ENCODE results near the gene CD82. TPM values are rescaled to one million over a fixed set of nuclear protein-coding genes. Genes with fewer than 3 reads are reported as not detected.
"Not testable (repeated sequence)": the region's sequence is repeated elsewhere in the genome, so short reads cannot be mapped to it uniquely, and the experiment has no call there.

The CD82 gene
- total and polyA plus RNA-seq, 2 donors (not counting 1 experiment from before 2014, with no cell fraction given) = 192 to 438 TPM

GRCh38 chr11:44643217-44643616 lies 77.8 kb downstream of the CD82 start:
- intact Hi-C loops (cut with micrococcal nuclease) = no loop called here
- H3K27me3 ChIP-seq (replicated peaks in 1 of 4; ENCODE audit: control extremely low read depth in 1 of 4, control insufficient read depth in 3 of 4, insufficient read depth in 4 of 4, low read length in 3 of 4) = no peaks in the 10 kb centered on the region
- H3K36me3 ChIP-seq (replicated peaks in 1 of 2; ENCODE audit: control extremely low read depth in 1 of 2, control insufficient read depth in 1 of 2, extremely low read depth in 1 of 2, insufficient read depth in 2 of 2, low read length in 1 of 2) = no peaks in the 10 kb centered on the region
- no peak overlapping the region for H2AFZ ChIP-seq (ENCODE audit: insufficient read depth, low read depth, low read length, poor library complexity, severe bottlenecking)
- POLR2A ChIA-PET = interaction anchor here (1.3 kb wide), 1 partner anchor 32 kb away, joined by 3 read pairs; no protein-coding TSS in a partner anchor
- no peak overlapping the region for H3K4me3 ChIP-seq (ENCODE audit: control extremely low read depth in 1 of 5, extremely low read depth in 1 of 5, insufficient read depth in 1 of 5, low read depth in 2 of 5, low read length in 4 of 5)
- H3K79me2 ChIP-seq (ENCODE audit: control insufficient read depth, insufficient read depth, low read length) = no peaks in the 10 kb centered on the region
- no peak overlapping the region for H3K4me2 ChIP-seq (replicated peaks; ENCODE audit: low read depth, low read length, poor library complexity, severe bottlenecking)
- WGBS (ENCODE audit: insufficient coverage) = no CpG with 5 or more reads among the region's 1 CpG
- no peak for ATAC-seq (ENCODE audit: low read depth)
- no peaks in the 10 kb centered on the region for H3K4me1 ChIP-seq (ENCODE audit: control insufficient read depth in 2 of 2, insufficient read depth in 2 of 2, low read length in 2 of 2)
- Mint-ChIP-seq H3K4me1 (peaks cover 5% of the 10 kb centered on the region), H3K27ac (no peak overlapping the region), H3K4me3 (no peak overlapping the region), H3K27me3 (peaks cover 21% of the 10 kb centered on the region), H3K9me3 (ENCODE audit: insufficient read depth) (peaks cover 16% of the 10 kb centered on the region)
- H3K9ac ChIP-seq (ENCODE audit: low read length) = no peak overlapping the region
- DNase-seq = no peak
- H3K9me3 ChIP-seq (ENCODE audit: control extremely low read depth in 1 of 3, control insufficient read depth in 2 of 3, insufficient read depth in 1 of 3, low read length in 2 of 3) = peaks cover 0 to 26% (median 12%) of the 10 kb centered on the region in 3 donors
- TF ChIP-seq, protein P1, sequence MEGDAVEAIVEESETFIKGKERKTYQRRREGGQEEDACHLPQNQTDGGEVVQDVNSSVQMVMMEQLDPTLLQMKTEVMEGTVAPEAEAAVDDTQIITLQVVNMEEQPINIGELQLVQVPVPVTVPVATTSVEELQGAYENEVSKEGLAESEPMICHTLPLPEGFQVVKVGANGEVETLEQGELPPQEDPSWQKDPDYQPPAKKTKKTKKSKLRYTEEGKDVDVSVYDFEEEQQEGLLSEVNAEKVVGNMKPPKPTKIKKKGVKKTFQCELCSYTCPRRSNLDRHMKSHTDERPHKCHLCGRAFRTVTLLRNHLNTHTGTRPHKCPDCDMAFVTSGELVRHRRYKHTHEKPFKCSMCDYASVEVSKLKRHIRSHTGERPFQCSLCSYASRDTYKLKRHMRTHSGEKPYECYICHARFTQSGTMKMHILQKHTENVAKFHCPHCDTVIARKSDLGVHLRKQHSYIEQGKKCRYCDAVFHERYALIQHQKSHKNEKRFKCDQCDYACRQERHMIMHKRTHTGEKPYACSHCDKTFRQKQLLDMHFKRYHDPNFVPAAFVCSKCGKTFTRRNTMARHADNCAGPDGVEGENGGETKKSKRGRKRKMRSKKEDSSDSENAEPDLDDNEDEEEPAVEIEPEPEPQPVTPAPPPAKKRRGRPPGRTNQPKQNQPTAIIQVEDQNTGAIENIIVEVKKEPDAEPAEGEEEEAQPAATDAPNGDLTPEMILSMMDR (IDR thresholded peaks at IDR 0.05) = no peak
- no peak for TF ChIP-seq EZH2 (IDR thresholded peaks at IDR 0.05; ENCODE audit: borderline replicate concordance, insufficient read depth, low read depth, low read length, poor library complexity, severe bottlenecking)
- no peaks in the 10 kb centered on the region for H4K20me1 ChIP-seq (ENCODE audit: control insufficient read depth, insufficient read depth, low read length, poor library complexity, severe bottlenecking)
- CTCF ChIA-PET = no interaction called here
- no peak overlapping the region for H3K27ac ChIP-seq (ENCODE audit: low read length in 2 of 2)

DNA sequence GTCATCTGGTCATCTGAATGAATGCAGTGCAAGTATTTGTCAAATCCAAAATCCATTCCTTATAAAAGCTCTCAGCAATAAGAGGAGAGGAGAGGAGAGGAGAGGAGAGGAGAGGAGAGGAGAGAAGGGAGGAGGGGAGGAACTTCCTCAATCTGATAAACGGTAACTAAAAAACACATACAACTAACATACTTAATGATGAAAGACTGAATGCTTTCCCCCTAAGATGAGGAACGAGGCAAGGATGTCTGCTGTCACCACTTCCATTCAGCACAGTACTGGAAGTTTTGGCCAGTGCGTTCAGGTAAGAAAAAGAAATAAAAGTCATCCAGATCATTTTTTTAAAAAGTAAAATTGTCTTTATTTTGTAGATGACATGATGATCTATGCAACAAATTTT lies 80.4 kb downstream of the CD82 start:
- Histone ChIP-seq H3K9ac (ENCODE audit: low read length) (no peak overlapping the region), H3K36me3 (replicated peaks in 1 of 2; ENCODE audit: control extremely low read depth in 1 of 2, control insufficient read depth in 1 of 2, extremely low read depth in 1 of 2, insufficient read depth in 2 of 2, low read length in 1 of 2) (no peaks in the 10 kb centered on the region), H3K79me2 (ENCODE audit: control insufficient read depth, insufficient read depth, low read length) (no peaks in the 10 kb centered on the region), H3K9me3 (ENCODE audit: control extremely low read depth in 1 of 3, control insufficient read depth in 2 of 3, insufficient read depth in 1 of 3, low read length in 2 of 3) (peaks cover 0 to 26% (median 12%) of the 10 kb centered on the region in 3 donors), H2AFZ (ENCODE audit: insufficient read depth, low read depth, low read length, poor library complexity, severe bottlenecking) (no peak overlapping the region), H3K4me1 (ENCODE audit: control insufficient read depth in 2 of 2, insufficient read depth in 2 of 2, low read length in 2 of 2) (no peaks in the 10 kb centered on the region), H3K4me2 (replicated peaks; ENCODE audit: low read depth, low read length, poor library complexity, severe bottlenecking) (no peak overlapping the region), H3K27ac (ENCODE audit: low read length in 2 of 2) (no peak overlapping the region), H3K4me3 (ENCODE audit: control extremely low read depth in 1 of 5, extremely low read depth in 1 of 5, insufficient read depth in 1 of 5, low read depth in 2 of 5, low read length in 4 of 5) (no peak overlapping the region), H4K20me1 (ENCODE audit: control insufficient read depth, insufficient read depth, low read length, poor library complexity, severe bottlenecking) (no peaks in the 10 kb centered on the region), H3K27me3 (replicated peaks in 1 of 4; ENCODE audit: control extremely low read depth in 1 of 4, control insufficient read depth in 3 of 4, insufficient read depth in 4 of 4, low read length in 3 of 4) (no peaks in the 10 kb centered on the region)
- Mint-ChIP-seq H3K4me1 (peaks cover 5% of the 10 kb centered on the region), H3K9me3 (ENCODE audit: insufficient read depth) (peaks cover 16% of the 10 kb centered on the region), H3K27ac (no peak overlapping the region), H3K4me3 (no peak overlapping the region), H3K27me3 (peaks cover 33% of the 10 kb centered on the region)
- POLR2A ChIA-PET = no interaction called here
- CTCF ChIA-PET = interaction anchor here (0.7 kb wide), 1 partner anchor 550 kb away, joined by 4 read pairs; the partner anchor contains the start of gene EXT2
- ATAC-seq (ENCODE audit: low read depth) = no peak
- no peak for TF ChIP-seq EZH2 (IDR thresholded peaks at IDR 0.05; ENCODE audit: borderline replicate concordance, insufficient read depth, low read depth, low read length, poor library complexity, severe bottlenecking)
- TF ChIP-seq, protein P1 (IDR thresholded peaks at IDR 0.05) = no peak
- intact Hi-C loops (cut with micrococcal nuclease) = no loop called here
- DNase-seq = no peak
- WGBS (ENCODE audit: insufficient coverage) = no CpG with 5 or more reads among the region's 3 CpGs

- H2AFZ ChIP-seq (ENCODE audit: insufficient read depth, low read depth, low read length, poor library complexity, severe bottlenecking); H3K27me3 ChIP-seq (replicated peaks in 1 of 4; ENCODE audit: control extremely low read depth in 1 of 4, control insufficient read depth in 3 of 4, insufficient read depth in 4 of 4, low read length in 3 of 4); ATAC-seq (ENCODE audit: low read depth); H3K4me3 ChIP-seq (ENCODE audit: control extremely low read depth in 1 of 5, extremely low read depth in 1 of 5, insufficient read depth in 1 of 5, low read depth in 2 of 5, low read length in 4 of 5); H3K9ac ChIP-seq (ENCODE audit: low read length); H3K79me2 ChIP-seq (ENCODE audit: control insufficient read depth, insufficient read depth, low read length); intact Hi-C loops (cut with micrococcal nuclease); H3K36me3 ChIP-seq (replicated peaks in 1 of 2; ENCODE audit: control extremely low read depth in 1 of 2, control insufficient read depth in 1 of 2, extremely low read depth in 1 of 2, insufficient read depth in 2 of 2, low read length in 1 of 2); POLR2A ChIA-PET; H4K20me1 ChIP-seq (ENCODE audit: control insufficient read depth, insufficient read depth, low read length, poor library complexity, severe bottlenecking); H3K4me3 Mint-ChIP-seq; CTCF ChIA-PET; H3K27ac Mint-ChIP-seq; DNase-seq; H3K4me2 ChIP-seq (replicated peaks; ENCODE audit: low read depth, low read length, poor library complexity, severe bottlenecking); H3K27ac ChIP-seq (ENCODE audit: low read length in 2 of 2): not testable (repeated sequence)
- WGBS (ENCODE audit: insufficient coverage) = no CpG with 5 or more reads among the region's 6 CpGs
- Mint-ChIP-seq H3K4me1 (peaks cover 17% of the 10 kb centered on the region), H3K27me3 (peaks cover 33% of the 10 kb centered on the region), H3K9me3 (ENCODE audit: insufficient read depth) (peaks cover 12% of the 10 kb centered on the region)
- Histone ChIP-seq H3K4me1 (ENCODE audit: control insufficient read depth in 2 of 2, insufficient read depth in 2 of 2, low read length in 2 of 2) (peaks cover 10% of the 10 kb centered on the region in 2 donors), H3K9me3 (ENCODE audit: control extremely low read depth in 1 of 3, control insufficient read depth in 2 of 3, insufficient read depth in 1 of 3, low read length in 2 of 3) (peaks cover 6 to 24% (median 7%) of the 10 kb centered on the region in 3 donors)
These were observed 81.9 kb downstream of the CD82 start for GRCh38 chr11:44647255-44647955.
